ENCODE measurements around the gene AP3M1.

DNA sequence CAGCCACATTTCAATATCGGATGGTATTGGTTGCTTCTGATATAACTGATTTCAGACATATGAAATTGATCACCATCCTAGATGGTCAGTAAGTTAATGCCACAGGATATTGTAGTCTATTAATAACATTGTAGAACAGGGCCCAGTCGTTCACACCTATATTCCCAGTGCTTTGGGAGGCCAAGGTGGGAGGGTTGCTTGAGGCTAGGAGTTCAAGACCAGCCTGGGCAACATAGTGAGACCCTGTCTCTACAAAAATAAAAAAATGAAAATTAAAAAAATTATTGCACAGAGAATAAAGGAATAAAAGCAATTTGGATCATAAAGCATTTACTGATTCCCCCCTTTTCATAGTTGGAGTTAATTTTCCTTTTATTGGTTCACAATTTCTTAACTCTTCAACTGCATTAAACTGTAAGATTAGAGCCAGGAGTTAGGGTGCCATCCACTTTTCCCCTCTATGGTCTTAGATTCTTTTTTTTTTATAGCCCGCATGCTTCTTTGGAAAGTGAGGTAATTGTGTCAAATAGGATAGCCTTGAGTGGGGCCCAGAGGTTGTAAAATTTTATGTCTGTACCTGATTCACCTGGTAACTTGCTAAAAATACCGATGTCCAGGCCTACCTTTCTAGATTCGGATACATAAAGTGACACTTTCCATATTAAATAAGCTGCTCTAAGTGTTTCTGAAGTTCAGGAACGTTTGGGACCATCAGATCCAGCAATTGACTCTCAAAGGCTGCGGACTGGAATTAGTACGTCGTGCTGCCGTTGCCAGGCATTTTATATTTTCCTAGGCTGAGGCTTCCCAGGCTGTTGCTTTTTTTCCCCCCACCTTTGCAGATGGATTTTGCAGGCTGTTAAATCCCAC, 25.1 kb upstream of the AP3M1 start:
- TF ChIP-seq, protein P1, sequence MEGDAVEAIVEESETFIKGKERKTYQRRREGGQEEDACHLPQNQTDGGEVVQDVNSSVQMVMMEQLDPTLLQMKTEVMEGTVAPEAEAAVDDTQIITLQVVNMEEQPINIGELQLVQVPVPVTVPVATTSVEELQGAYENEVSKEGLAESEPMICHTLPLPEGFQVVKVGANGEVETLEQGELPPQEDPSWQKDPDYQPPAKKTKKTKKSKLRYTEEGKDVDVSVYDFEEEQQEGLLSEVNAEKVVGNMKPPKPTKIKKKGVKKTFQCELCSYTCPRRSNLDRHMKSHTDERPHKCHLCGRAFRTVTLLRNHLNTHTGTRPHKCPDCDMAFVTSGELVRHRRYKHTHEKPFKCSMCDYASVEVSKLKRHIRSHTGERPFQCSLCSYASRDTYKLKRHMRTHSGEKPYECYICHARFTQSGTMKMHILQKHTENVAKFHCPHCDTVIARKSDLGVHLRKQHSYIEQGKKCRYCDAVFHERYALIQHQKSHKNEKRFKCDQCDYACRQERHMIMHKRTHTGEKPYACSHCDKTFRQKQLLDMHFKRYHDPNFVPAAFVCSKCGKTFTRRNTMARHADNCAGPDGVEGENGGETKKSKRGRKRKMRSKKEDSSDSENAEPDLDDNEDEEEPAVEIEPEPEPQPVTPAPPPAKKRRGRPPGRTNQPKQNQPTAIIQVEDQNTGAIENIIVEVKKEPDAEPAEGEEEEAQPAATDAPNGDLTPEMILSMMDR (IDR thresholded peaks at IDR 0.05) = no peak
- no peak for TF ChIP-seq POLR2A (IDR thresholded peaks at IDR 0.05)
